ENCODE measurements around the gene SDK2.

- no peak for TF ChIP-seq CTCF (tag by site-specific recombination; IDR thresholded peaks at IDR 0.05)
- TF ChIP-seq ZNF791 (tag by site-specific recombination; IDR thresholded peaks at IDR 0.05), result no peak
- TF ChIP-seq ZNF112 (tag by site-specific recombination; IDR thresholded peaks at IDR 0.05), result no peak
Measured at GRCh38 chr17:73621685-73622084, 22.6 kb downstream of the SDK2 start.
